GM12878 (cell line): ENCODE data around the gene RALGPS2. TPM values are rescaled to one million over a fixed set of nuclear protein-coding genes. Genes with fewer than 3 reads are reported as not detected.

Experiments used
- ATAC-seq: fragments of 200-7000 bp; cut with Tn5 transposase; 3 replicates; pipeline ENCODE4 v1.9.1; 2020; ENCODE audit warnings: mild to moderate bottlenecking, moderate library complexity
- BruUV-seq: library from RNA; stranded (reverse); fragments of 400-500 nt; replicated peaks from 2 replicates; lab custom pipeline; 2021; lab: Mats Ljungman, UMichigan
- CTCF ChIA-PET: fragments of 300-600 bp; sonication (Branson Sonifier 250); formaldehyde crosslinking; extraction: SDS; loops from one replicate; lab custom pipeline; 2021; ENCODE audit warnings: inconsistent platforms; lab: Yijun Ruan, JAX
- POLR2A ChIA-PET: fragments of 350-600 bp; formaldehyde crosslinking; extraction: SDS; loops from one replicate; lab custom pipeline; 2021; ENCODE audit warnings: inconsistent platforms; lab: Charles Lee
- RAD21 ChIA-PET: fragments of 300-600 bp; sonication (Branson Sonifier 250); formaldehyde crosslinking; loops from one replicate; lab custom pipeline; 2023; ENCODE audit warnings: antibody characterized with exemption; ENCODE audit not compliant: unreplicated experiment; lab: Charles Lee
- SMC1A ChIA-PET: fragments of 300-600 bp; sonication (Branson Sonifier 250); formaldehyde crosslinking; loops from one replicate; lab custom pipeline; 2023; ENCODE audit not compliant: unreplicated experiment, uncharacterized antibody; lab: Charles Lee
- DNase-seq: peaks from one replicate; pipeline ENCODE4 v3.0.0-alpha.2; 2011; ENCODE audit warnings: low read depth, low spot score
- FAIRE-seq: peaks from 3 replicates; lab custom pipeline; 2011; peaks lifted over from hg19 to GRCh38; lab: Jason Lieb, UNC
- H2AFZ ChIP-seq: 2 replicates; pipeline ENCODE4 v1.6.0; 2011; ENCODE audit warnings: low read depth, low read length, control low read depth; ENCODE audit not compliant: control insufficient read depth
- H3K27ac ChIP-seq: 2 replicates; pipeline ENCODE4 v1.5.1; 2011; ENCODE audit warnings: control low read depth; ENCODE audit not compliant: control insufficient read depth, insufficient read depth
- H3K27me3 ChIP-seq, 2 experiments: replicated peaks in 1 of 2; 2 replicates each; pipeline versions ENCODE4 v1.6.0 to v1.6.1; 2011; ENCODE audit warnings: low read length in 1 of 2; ENCODE audit not compliant: control insufficient read depth in 2 of 2, insufficient read depth in 2 of 2
- H3K36me3 ChIP-seq, 2 experiments: 2 replicates each; pipeline ENCODE4 v1.5.1; 2011; ENCODE audit warnings: low read length in 1 of 2; ENCODE audit not compliant: control insufficient read depth in 2 of 2, insufficient read depth in 2 of 2
- H3K4me1 ChIP-seq: 2 replicates; pipeline ENCODE4 v1.6.1; 2011; ENCODE audit warnings: mild to moderate bottlenecking, low read length, moderate library complexity, mixed read lengths; ENCODE audit not compliant: control insufficient read depth, insufficient read depth
- H3K4me2 ChIP-seq: 2 replicates; pipeline ENCODE4 v1.6.0; 2011; ENCODE audit warnings: control low read depth; ENCODE audit not compliant: control insufficient read depth, insufficient read depth
- H3K4me3 ChIP-seq: fragments of 200-600 bp; sonication (generic); 2 replicates; pipeline ENCODE4 v1.5.1; 2016
- H3K79me2 ChIP-seq: 2 replicates; pipeline ENCODE4 v1.6.0; 2011; ENCODE audit warnings: low read length; ENCODE audit not compliant: control insufficient read depth, insufficient read depth
- H3K9ac ChIP-seq: 2 replicates; pipeline ENCODE4 v1.8.0; 2011; ENCODE audit warnings: low read length, control low read depth, mixed read lengths; ENCODE audit not compliant: control insufficient read depth, insufficient read depth
- H3K9me3 ChIP-seq: replicated peaks from 3 replicates; pipeline ENCODE4 v1.5.1; 2011; ENCODE audit warnings: mild to moderate bottlenecking, low read length; ENCODE audit not compliant: control insufficient read depth, insufficient read depth
- H4K20me1 ChIP-seq: 2 replicates; pipeline ENCODE4 v1.6.0; 2011; ENCODE audit not compliant: control insufficient read depth, insufficient read depth
- BCL11A ChIP-seq: IDR thresholded peaks from 2 replicates; pipeline ENCODE4 v1.6.1; 2011; ENCODE audit warnings: low read depth, low read length
- BCL3 ChIP-seq: IDR thresholded peaks from 2 replicates; pipeline ENCODE4 v1.6.1; 2011; ENCODE audit warnings: borderline replicate concordance, low read depth, mild to moderate bottlenecking, moderate library complexity, low read length; ENCODE audit not compliant: insufficient read depth, poor library complexity, severe bottlenecking
- BMI1 ChIP-seq: fragments of 450-650 bp; IDR thresholded peaks from 2 replicates; pipeline ENCODE4 v1.6.1; 2016; ENCODE audit warnings: mild to moderate bottlenecking, moderate library complexity, borderline replicate concordance
- CBFB ChIP-seq: IDR thresholded peaks from 2 replicates; pipeline ENCODE4 v1.6.1; 2016; ENCODE audit warnings: antibody characterized with exemption, low read depth
- CBX3 ChIP-seq: fragments of 200-600 bp; sonication (generic); IDR thresholded peaks from 2 replicates; pipeline ENCODE4 v1.6.1; 2016; ENCODE audit warnings: low read depth, borderline replicate concordance
- CHD2 ChIP-seq: IDR thresholded peaks from 2 replicates; pipeline ENCODE4 v1.6.1; 2011; ENCODE audit warnings: low read depth, low read length, improper control_type of control experiment, borderline replicate concordance
- DPF2 ChIP-seq: fragments of 450-650 bp; IDR thresholded peaks from 2 replicates; pipeline ENCODE4 v1.6.1; 2017; ENCODE audit warnings: mild to moderate bottlenecking
- IKZF2 ChIP-seq, 2 experiments: fragments of 450-650 bp; IDR thresholded peaks; 2 replicates each; pipeline ENCODE4 v1.6.1; 2017; ENCODE audit warnings: mild to moderate bottlenecking in 2 of 2, moderate library complexity in 2 of 2
- JUND ChIP-seq: IDR thresholded peaks from 2 replicates; pipeline ENCODE4 v1.6.1; 2012; ENCODE audit warnings: low read depth, mild to moderate bottlenecking, low read length, improper control_type of control experiment, moderate library complexity
- KDM1A ChIP-seq: fragments of 200-600 bp; sonication (generic); IDR thresholded peaks from 2 replicates; pipeline ENCODE4 v1.6.1; 2016; ENCODE audit warnings: borderline replicate concordance
- MYC ChIP-seq: IDR thresholded peaks from 2 replicates; pipeline ENCODE4 v1.6.1; 2011; ENCODE audit warnings: mild to moderate bottlenecking, low read length, moderate library complexity, inconsistent platforms; ENCODE audit not compliant: insufficient read depth, insufficient replicate concordance, insufficient read length, severe bottlenecking
- NBN ChIP-seq: fragments of 450-650 bp; IDR thresholded peaks from 2 replicates; pipeline ENCODE4 v1.6.1; 2016
- NFIC ChIP-seq: IDR thresholded peaks from 2 replicates; pipeline ENCODE4 v1.6.1; 2012; ENCODE audit warnings: low read depth, mild to moderate bottlenecking, inconsistent platforms, low read length, moderate library complexity
- NR2F1 ChIP-seq: fragments of 450-650 bp; conservative IDR thresholded peaks from 2 replicates; pipeline ENCODE4 v1.6.1; 2017; ENCODE audit warnings: mild to moderate bottlenecking
- PAX5 ChIP-seq: IDR thresholded peaks from 2 replicates; pipeline ENCODE4 v1.6.1; 2011; ENCODE audit warnings: low read depth, low read length, borderline replicate concordance
- POLR2AphosphoS5 ChIP-seq: IDR thresholded peaks from 2 replicates; pipeline ENCODE4 v1.6.1; 2011; ENCODE audit warnings: mild to moderate bottlenecking, low read length, inconsistent platforms
- POU2F2 ChIP-seq: IDR thresholded peaks from 3 replicates; pipeline ENCODE4 v1.6.1; 2011; ENCODE audit warnings: low read depth, mild to moderate bottlenecking, low read length, borderline replicate concordance
- RB1 ChIP-seq: fragments of 450-650 bp; formaldehyde crosslinking; IDR thresholded peaks from 2 replicates; pipeline ENCODE4 v1.6.1; 2017; ENCODE audit warnings: mild to moderate bottlenecking, borderline replicate concordance
- RBBP5 ChIP-seq: fragments of 200-600 bp; sonication (generic); conservative IDR thresholded peaks from 2 replicates; pipeline ENCODE4 v1.6.1; 2016
- SMAD1 ChIP-seq: fragments of 450-650 bp; IDR thresholded peaks from 2 replicates; pipeline ENCODE4 v1.6.1; 2018; ENCODE audit warnings: mild to moderate bottlenecking, low read depth; ENCODE audit not compliant: partially characterized antibody
- SMARCA5 ChIP-seq: fragments of 450-650 bp; IDR thresholded peaks from 2 replicates; pipeline ENCODE4 v1.6.1; 2017; ENCODE audit warnings: mild to moderate bottlenecking
- SPI1 ChIP-seq: IDR thresholded peaks from 2 replicates; pipeline ENCODE4 v1.6.1; 2011; ENCODE audit warnings: low read depth, mild to moderate bottlenecking, low read length, moderate library complexity, borderline replicate concordance; ENCODE audit not compliant: insufficient read depth
- SUZ12 ChIP-seq: fragments of 200-600 bp; sonication (generic); IDR thresholded peaks from one replicate; pipeline ENCODE4 v1.6.1; 2018; ENCODE audit warnings: antibody characterized with exemption, mild to moderate bottlenecking; ENCODE audit not compliant: unreplicated experiment
- TARDBP ChIP-seq: IDR thresholded peaks from 2 replicates; pipeline ENCODE4 v1.6.1; 2016; ENCODE audit warnings: borderline replicate concordance
- YY1 ChIP-seq: IDR thresholded peaks from 2 replicates; pipeline ENCODE4 v1.6.1; 2011; ENCODE audit warnings: low read depth, mild to moderate bottlenecking, low read length
- ZNF207 ChIP-seq: fragments of 450-650 bp; IDR thresholded peaks from 2 replicates; pipeline ENCODE4 v1.6.1; 2014; ENCODE audit warnings: antibody characterized with exemption, mild to moderate bottlenecking, borderline replicate concordance
- WGBS: methylation state at CpG from one replicate; pipeline ENCODE4 v1.1.6; 2016; ENCODE audit warnings: low lambda C conversion rate; ENCODE audit not compliant: insufficient replicate concordance, insufficient coverage; ENCODE audit errors: missing lambda C conversion rate; 5-methylcytosine and 5-hydroxymethylcytosine counted together
- in situ Hi-C: fragments of 300-500 bp; cut with MboI; formaldehyde crosslinking; loops from 9 replicates; pipeline ENCODE4 v1.14.3; 2018; ENCODE audit warnings: mixed read lengths
- intact Hi-C: fragments of 100-400 bp; cut with micrococcal nuclease; formaldehyde crosslinking; loops from one replicate; pipeline ENCODE4 v1.14.2; 2022; ENCODE audit not compliant: unreplicated experiment
- polyA plus RNA-seq, 11 experiments: library from polyadenylated mRNA; depleted of rRNA in 4 of 11; unstranded in 6 of 11; stranded (reverse) in 5 of 11; fragments of >200 nt; fragmentation: Nextera tagmentation in 4 of 11; fragmentation: Illumina TruSeq in 1 of 11; extraction: Ambion mirVana in 4 of 11; extraction: Trizol in 1 of 11; gene quantifications; 1 replicate in 1 of 11; 2 replicates in 10 of 11; pipeline versions ENCODE4 v1.2.1 to v1.2.3, GENCODE V29; 2011 to 2016; ENCODE audit warnings: inconsistent platforms in 2 of 11, missing spikeins in 2 of 11, low read depth in 1 of 11
- total RNA-seq, 4 experiments: library from RNA; depleted of rRNA in 3 of 4; stranded (reverse); fragments of >200 nt in 3 of 4; fragmentation: Illumina TruSeq in 1 of 4; extraction: Trizol in 1 of 4; gene quantifications; 2 replicates each; pipeline versions ENCODE4 v1.2.1 to v1.2.3, GENCODE V29; 2013 to 2021

Gene RALGPS2
- total and polyA plus RNA-seq, 10 of the 15 experiments (the other 5 are each of a cell fraction or from before 2014, with no cell fraction given) = 0.08 to 3.7 (median 0.50) TPM

- TF ChIP-seq SMAD1 (no peak), ZNF207 (no peak), IKZF2 (IDR thresholded peaks at IDR 0.05) (no peak), NFIC (no peak), BCL3 (no peak), YY1 (no peak), BMI1 (no peak), MYC (no peak)
These were observed 144.2 kb downstream of the RALGPS2 start (continued) for GRCh38 chr1:178869119-178869697.

- no peak overlapping the region for H2AFZ ChIP-seq
- DNase-seq (no peak), FAIRE-seq (no peak), ATAC-seq (no peak)
- ChIA-PET SMC1A (interaction anchor here (0.7 to 1.2 kb wide), 4 partner anchors 12 to 807 kb away, joined by 3 to 5 read pairs (median 3); no protein-coding TSS in a partner anchor), RAD21 (interaction anchor here (1.1 kb wide), 1 partner anchor 133 kb away, joined by 4 read pairs; no protein-coding TSS in a partner anchor), POLR2A (interaction anchor here (0.6 kb wide), 1 partner anchor 53 kb away, joined by 3 read pairs; no protein-coding TSS in a partner anchor), CTCF (no interaction called here)
- no peaks in the 10 kb centered on the region for H3K36me3 ChIP-seq
- intact Hi-C loops = no loop called here
- H3K4me1 ChIP-seq = no peaks in the 10 kb centered on the region
- no peak overlapping the region for H3K27ac ChIP-seq
- H3K27me3 ChIP-seq = no peaks in the 10 kb centered on the region
- no peak overlapping the region for H3K4me2 ChIP-seq
- TF ChIP-seq POU2F2 = no peak
- no peak for TF ChIP-seq NR2F1
- no peak for TF ChIP-seq POLR2AphosphoS5
- no peak for TF ChIP-seq JUND
- no peak for TF ChIP-seq RBBP5
- no peak for TF ChIP-seq CHD2
- TF ChIP-seq NBN = no peak
- no peak for TF ChIP-seq CBFB
- TF ChIP-seq CBX3 = no peak
- TF ChIP-seq BCL11A = no peak
- TF ChIP-seq PAX5 = no peak
- TF ChIP-seq DPF2 = no peak
- TF ChIP-seq SUZ12 = no peak
- no peak for TF ChIP-seq RB1
- no peak for TF ChIP-seq TARDBP
- no peak for TF ChIP-seq SMARCA5
- no peak for TF ChIP-seq SPI1
- no peak for TF ChIP-seq KDM1A
- in situ Hi-C loops = no loop called here
- no peak overlapping the region for H3K4me3 ChIP-seq
- no peak overlapping the region for H3K9ac ChIP-seq
- BruUV-seq = no TSS peak
- WGBS = 19% methylated on average over 1 of the region's 1 CpG
- no peaks in the 10 kb centered on the region for H3K79me2 ChIP-seq
- H4K20me1 ChIP-seq = no peaks in the 10 kb centered on the region
- H3K9me3 ChIP-seq = no peaks in the 10 kb centered on the region
These were observed 145.2 kb downstream of the RALGPS2 start for GRCh38 chr1:178870221-178870620.
